Nephron (organoid): Measurements from ENCODE around the gene TMEM167B.
A peak's percentile ranks its signal among the peaks of the same experiment; 100 is the strongest.

Experiments
- H3K27ac Mint-ChIP-seq, 3 experiments: 2 replicates each; pipeline ENCODE4 v1.8.0; 2020; ENCODE audit warnings: mixed read lengths in 3 of 3, mild to moderate bottlenecking in 2 of 3, moderate library complexity in 1 of 3
- H3K27me3 Mint-ChIP-seq: 2 replicates; pipeline ENCODE4 v1.8.0; 2021; ENCODE audit warnings: low read depth, mild to moderate bottlenecking, moderate library complexity, mixed read lengths
- H3K36me3 Mint-ChIP-seq: 2 replicates; pipeline ENCODE4 v1.8.0; 2020; ENCODE audit warnings: low read depth, mixed read lengths
- H3K4me1 Mint-ChIP-seq: 2 replicates; pipeline ENCODE4 v1.8.0; 2020; ENCODE audit warnings: mixed read lengths
- H3K4me3 Mint-ChIP-seq, 3 experiments: 2 replicates each; pipeline ENCODE4 v1.8.0; 2020; ENCODE audit warnings: mild to moderate bottlenecking in 3 of 3, mixed read lengths in 3 of 3, moderate library complexity in 2 of 3
- H3K9me3 Mint-ChIP-seq: 2 replicates; pipeline ENCODE4 v1.8.0; 2020; ENCODE audit warnings: mixed read lengths
- CTCF ChIP-seq, 3 experiments: fragments of 200-600 bp; sonication (generic); IDR thresholded peaks; one replicate each; pipeline ENCODE4 v1.5.0; 2021; ENCODE audit warnings: antibody characterized with exemption in 3 of 3; ENCODE audit not compliant: unreplicated experiment in 3 of 3

Gene TMEM167B

GRCh38 chr1:109075531-109076490, 14.8 kb upstream of the TMEM167B start, which contains the start of gene TAF13:
Gene TAF13, minus strand, starts transcription at chr1:109076003. Its CDS starts 56 bp downstream, at chr1:109075947.
- no peaks in the 10 kb centered on the region for H3K27me3 Mint-ChIP-seq
- peaks cover 33% of the 10 kb centered on the region for H3K36me3 Mint-ChIP-seq
- no peak for TF ChIP-seq CTCF (IDR thresholded peaks at IDR 0.05; ENCODE audit: unreplicated experiment in 3 of 3)
- H3K4me1 Mint-ChIP-seq = peaks cover 14% of the 10 kb centered on the region
- H3K9me3 Mint-ChIP-seq = no peaks in the 10 kb centered on the region
- peak within 1 kb of the TSS; percentile 99 to 100 (median 99) for H3K4me3 Mint-ChIP-seq
- peak within 1 kb of the TSS; percentile 96 to 99 (median 99) for H3K27ac Mint-ChIP-seq

GRCh38 chr1:109078317-109078716, 12.2 kb upstream of the TMEM167B start:
- TF ChIP-seq CTCF (IDR thresholded peaks at IDR 0.05; ENCODE audit: unreplicated experiment in 3 of 3) = no peak
- peak overlapping the region in 2 of 3 experiments; percentile 89 to 93 for H3K27ac Mint-ChIP-seq
- no peaks in the 10 kb centered on the region for H3K27me3 Mint-ChIP-seq
- no peaks in the 10 kb centered on the region for H3K9me3 Mint-ChIP-seq
- peak overlapping the region in 1 of 3 experiments; percentile 68 for H3K4me3 Mint-ChIP-seq
- peaks cover 14% of the 10 kb centered on the region for H3K4me1 Mint-ChIP-seq
- peaks cover 20% of the 10 kb centered on the region for H3K36me3 Mint-ChIP-seq

GRCh38 chr1:109079240-109079622, 11.3 kb upstream of the TMEM167B start:
- Mint-ChIP-seq H3K36me3 (peaks cover 15% of the 10 kb centered on the region), H3K9me3 (no peaks in the 10 kb centered on the region)

GRCh38 chr1:109080441-109081082, 10.0 kb upstream of the TMEM167B start:
- H3K4me1 Mint-ChIP-seq = peaks cover 6% of the 10 kb centered on the region
- H3K27ac Mint-ChIP-seq = no peak overlapping the region
- no peak overlapping the region for H3K4me3 Mint-ChIP-seq
- TF ChIP-seq CTCF (IDR thresholded peaks at IDR 0.05; ENCODE audit: unreplicated experiment in 3 of 3) = no peak
- H3K27me3 Mint-ChIP-seq = no peaks in the 10 kb centered on the region
- no peaks in the 10 kb centered on the region for H3K9me3 Mint-ChIP-seq
- H3K36me3 Mint-ChIP-seq = peaks cover 5% of the 10 kb centered on the region

More at GRCh38 chr1:109079240-109079622, 11.3 kb upstream of the TMEM167B start:
- no peak overlapping the region for H3K27ac Mint-ChIP-seq
- H3K4me3 Mint-ChIP-seq = no peak overlapping the region
- peaks cover 14% of the 10 kb centered on the region for H3K4me1 Mint-ChIP-seq
- TF ChIP-seq CTCF (IDR thresholded peaks at IDR 0.05; ENCODE audit: unreplicated experiment in 3 of 3) = no peak
- H3K27me3 Mint-ChIP-seq = no peaks in the 10 kb centered on the region

GRCh38 chr1:109083501-109083900, 7.1 kb upstream of the TMEM167B start:
- no peak overlapping the region for H3K4me3 Mint-ChIP-seq
- no peaks in the 10 kb centered on the region for H3K4me1 Mint-ChIP-seq
- H3K27ac Mint-ChIP-seq = peak overlapping the region in 2 of 3 experiments; percentile 37 to 58
- H3K27me3 Mint-ChIP-seq = no peaks in the 10 kb centered on the region
- H3K36me3 Mint-ChIP-seq = no peaks in the 10 kb centered on the region
- no peak for TF ChIP-seq CTCF (IDR thresholded peaks at IDR 0.05; ENCODE audit: unreplicated experiment in 3 of 3)
- H3K9me3 Mint-ChIP-seq = no peaks in the 10 kb centered on the region
